HG03354 (cell line): ENCODE measurements around the gene ERI3.

Experiments used
- ATAC-seq: cut with Tn5 transposase; IDR thresholded peaks from one replicate; pipeline ENCODE4 v1.9.1; 2021; ENCODE audit warnings: mild to moderate bottlenecking; ENCODE audit not compliant: unreplicated experiment, poor library complexity, severe bottlenecking

The ERI3 gene

GRCh38 chr1:44266400-44267344 is 88.4 kb downstream of the ERI3 start:
- ATAC-seq: no peak

DNA sequence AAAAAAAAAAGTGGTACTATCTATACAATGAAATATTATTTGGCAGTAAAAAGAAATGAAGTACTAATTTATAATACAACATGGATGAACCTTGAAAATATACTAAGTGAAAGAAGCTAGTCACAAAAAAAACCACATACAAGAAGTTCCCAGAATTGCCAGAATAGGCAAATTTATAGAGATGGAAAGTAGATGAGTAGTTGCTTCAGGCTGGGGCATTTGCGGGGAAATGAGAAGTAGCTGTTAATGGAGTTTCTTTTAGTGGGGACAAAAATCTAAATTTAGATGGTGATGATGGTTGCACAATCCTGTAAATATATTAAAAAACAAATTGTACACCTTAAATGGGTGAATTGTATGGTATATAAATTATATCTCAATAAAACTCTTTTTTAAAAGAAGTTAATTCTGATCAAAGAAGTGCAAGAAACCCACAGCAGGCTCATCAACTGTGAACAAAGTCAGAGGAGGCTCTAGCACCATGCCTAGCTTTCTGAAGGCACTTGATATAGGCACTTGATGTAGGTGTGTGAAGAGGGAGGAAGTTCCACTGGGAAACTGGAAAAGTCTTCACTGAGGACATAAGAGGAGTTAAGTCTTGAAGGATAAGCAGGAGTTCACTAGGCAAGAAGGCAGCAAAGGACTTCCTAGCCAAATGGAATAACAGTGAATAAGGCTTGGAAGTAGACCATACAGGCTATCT is 89.2 kb downstream of the ERI3 start:
- no peak for ATAC-seq

DNA sequence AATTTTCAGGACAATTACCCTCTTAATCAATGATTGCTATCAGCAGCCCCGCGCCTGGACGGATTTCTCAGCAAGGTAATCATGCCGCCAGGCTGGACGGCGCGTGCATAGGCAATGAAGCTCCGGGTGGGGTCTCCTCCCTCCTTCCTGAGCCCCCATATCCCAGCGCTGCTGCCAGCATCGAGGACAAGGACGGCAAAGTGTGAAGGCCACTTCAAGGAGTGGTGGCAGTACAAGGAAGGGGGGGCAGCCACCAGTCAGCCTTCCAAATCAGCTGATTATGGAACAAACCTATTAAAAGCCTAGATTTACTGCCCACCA is 90.6 kb downstream of the ERI3 start:
- ATAC-seq: no peak

DNA sequence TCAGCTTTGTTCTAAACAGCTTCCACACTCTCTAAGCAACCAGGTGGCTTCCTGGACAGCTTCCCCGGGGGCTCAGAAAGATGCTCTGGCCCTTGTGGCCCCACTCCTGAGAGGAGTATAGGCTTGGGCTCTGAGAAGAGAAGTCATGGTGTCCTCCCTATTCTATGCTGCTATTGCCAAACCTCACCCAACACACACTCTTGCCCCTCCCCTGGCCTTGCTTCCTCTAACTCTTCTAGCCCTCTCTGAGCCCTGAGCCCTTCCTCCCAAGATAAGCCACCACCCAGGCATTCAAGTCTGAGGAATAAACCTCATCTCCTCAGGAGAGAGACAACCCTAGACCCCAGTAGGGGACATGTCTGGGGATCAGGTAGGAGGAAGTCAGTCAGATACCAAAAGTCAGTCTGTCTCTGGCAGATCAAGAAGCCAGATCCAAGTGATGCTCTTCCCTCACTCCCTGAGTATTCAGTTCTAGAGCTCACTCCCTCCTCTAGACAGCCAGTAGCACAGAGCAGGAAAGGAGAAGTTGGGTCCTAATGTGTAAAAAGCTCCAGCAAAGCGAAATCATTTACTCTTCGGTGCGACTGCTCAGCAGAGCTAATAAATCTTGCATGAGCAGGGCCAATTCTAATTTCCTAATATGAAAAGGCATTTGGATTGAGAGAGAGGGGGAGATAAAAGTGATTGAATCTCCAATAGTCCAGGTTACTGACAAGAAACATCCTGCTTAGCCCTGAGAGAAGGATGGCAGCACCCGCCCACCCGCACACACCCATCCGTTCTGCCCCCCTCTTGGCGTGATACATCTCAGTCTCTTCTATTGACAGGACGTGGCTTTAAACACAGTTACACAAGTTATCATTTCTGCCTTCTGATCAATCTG is 91.2 kb downstream of the ERI3 start:
- ATAC-seq: no peak

GRCh38 chr1:44262816-44263567 is 92.1 kb downstream of the ERI3 start:
- ATAC-seq: no peak

DNA sequence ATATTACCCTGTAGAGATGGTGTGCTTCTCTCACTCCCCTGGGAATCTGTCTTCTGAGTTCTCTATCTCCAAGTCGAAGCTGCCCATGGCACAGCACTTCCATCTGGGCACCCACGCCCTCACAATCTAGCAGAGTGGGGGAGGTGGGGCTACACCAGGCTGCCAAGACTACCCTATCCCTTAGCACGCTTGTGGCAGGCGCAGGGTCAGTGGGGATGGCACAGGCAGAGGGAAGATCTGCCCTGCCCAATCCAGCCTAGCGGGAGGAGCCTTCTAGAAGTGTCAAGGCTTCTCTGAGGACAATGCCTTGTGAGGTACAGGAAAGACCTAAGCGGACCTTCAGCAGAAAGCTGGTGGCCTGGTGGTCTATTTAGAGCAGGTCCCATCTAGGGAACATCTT is 92.6 kb downstream of the ERI3 start:
- ATAC-seq: no peak

DNA sequence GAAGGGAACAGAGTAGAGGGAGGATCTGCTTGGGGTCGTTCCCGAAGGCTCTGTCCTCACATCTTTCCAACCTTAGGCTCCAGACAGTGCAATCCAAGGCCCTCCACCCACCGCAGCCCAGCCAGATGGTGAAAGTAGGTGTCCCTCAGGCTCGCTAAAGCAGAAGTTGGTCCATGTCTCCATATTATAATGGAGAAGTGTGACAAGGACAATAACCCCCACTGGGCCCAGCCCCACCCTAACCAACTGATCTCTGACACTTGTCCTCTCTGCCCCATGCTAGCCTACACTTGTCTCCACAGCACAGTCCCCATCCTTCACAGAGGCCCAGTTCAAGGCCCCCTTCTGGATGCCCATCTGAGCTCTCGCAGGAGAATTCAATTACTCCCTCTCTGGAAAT is 93.1 kb downstream of the ERI3 start:
- ATAC-seq: no peak

- ATAC-seq: no peak
Measured at GRCh38 chr1:44261171-44261817, 93.8 kb downstream of the ERI3 start.

- no peak for ATAC-seq
Measured at GRCh38 chr1:44260792-44261170, 94.3 kb downstream of the ERI3 start.

GRCh38 chr1:44259090-44259489 is 96.0 kb downstream of the ERI3 start:
- no peak for ATAC-seq

DNA sequence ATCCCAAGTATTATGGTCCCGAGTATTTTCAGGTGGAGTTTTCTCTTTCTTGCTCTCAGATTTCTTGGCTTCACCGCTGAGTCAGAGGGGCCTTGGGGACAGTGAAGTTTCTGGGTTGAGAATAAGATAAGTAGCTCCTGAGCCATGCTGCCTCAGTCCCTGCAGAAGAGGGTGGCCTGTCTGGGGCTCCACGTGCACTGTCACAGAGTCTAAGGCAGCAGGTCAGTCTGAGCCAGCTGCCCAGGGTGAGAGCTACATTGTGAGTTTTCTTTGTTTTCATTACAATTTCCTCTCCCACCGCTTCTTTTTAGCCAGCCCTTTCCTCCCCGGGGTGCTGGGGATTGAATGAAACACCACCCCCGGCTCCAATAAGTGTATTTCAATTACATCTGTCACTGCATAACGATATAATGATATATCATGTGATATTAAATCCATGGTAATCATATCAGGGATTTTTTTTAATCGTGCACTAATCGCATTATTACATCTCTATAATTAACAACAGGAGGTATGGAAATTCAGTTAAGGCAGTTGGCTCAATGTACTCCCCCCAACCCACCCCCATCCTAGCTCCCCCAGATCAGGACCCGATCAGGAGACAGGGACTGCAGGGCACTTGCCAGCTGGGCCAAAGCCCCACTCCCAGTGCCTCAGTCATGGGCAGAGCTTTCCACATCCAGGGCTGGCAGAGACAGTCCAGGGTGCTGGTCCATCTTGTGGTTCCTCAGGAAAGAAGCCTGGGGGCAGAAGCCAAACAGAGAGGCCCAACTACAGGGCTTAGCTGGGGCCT is 98.1 kb downstream of the ERI3 start:
- ATAC-seq: no peak

DNA sequence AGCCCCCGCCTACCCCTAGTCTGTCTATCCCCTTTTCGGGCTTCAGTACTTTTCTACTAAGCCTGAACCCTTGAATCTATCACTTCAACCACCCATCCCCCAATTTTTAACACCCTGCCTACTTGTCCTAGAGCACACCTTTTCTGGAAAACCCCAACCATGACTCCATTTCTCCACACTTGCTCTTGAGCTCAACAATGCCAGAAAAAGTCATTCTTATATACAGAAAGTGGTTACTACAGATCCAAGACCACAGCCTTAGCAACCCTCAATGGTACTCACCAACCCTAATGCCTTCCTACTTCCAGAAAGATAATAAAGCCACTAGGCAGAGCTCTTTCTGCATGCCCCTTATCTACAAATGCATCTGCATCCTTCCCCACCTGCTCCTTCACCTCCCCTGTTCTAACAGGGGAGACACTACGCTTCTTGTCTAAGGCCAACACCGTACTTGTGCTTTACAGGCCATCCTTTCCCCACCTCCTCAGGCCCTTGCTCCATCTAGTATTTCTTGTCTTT is 100.6 kb downstream of the ERI3 start:
- no peak for ATAC-seq

DNA sequence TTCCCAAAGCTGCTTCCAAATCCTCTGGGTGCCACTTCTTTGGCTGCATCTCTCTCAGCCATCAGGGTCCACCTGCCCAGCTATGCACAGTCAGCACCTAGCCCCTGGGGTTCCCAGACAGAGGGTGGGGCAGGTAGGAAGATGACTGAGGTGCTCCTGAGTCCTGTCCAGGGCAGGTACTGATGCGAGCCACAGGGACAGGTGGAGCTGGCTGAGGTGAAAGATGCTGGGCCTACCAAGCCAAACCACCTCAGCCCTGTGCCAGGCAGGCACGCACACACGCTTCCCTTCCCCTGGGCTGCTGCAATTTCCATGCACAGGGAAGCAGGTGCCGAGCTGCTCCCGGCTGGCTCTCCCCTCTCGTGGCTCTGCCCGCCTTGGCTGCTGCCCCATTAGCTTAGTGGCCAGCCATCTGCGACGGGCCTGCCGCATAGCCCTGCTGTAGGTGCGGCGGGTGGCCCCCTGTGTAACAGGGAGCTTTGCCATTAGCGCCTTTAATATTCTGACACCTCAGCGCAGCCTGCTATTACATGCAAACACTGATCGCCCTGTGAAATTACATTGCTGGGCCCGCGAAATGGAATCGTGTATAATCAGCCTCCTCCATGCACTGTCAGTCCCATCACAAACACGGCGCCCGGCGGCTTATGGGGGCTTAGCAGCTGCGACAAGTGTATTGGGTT is 102.9 kb downstream of the ERI3 start:
- no peak for ATAC-seq

GRCh38 chr1:44251486-44251885 is 103.6 kb downstream of the ERI3 start:
- no peak for ATAC-seq

- ATAC-seq: no peak
Measured at GRCh38 chr1:44250068-44250781, 104.8 kb downstream of the ERI3 start.

DNA sequence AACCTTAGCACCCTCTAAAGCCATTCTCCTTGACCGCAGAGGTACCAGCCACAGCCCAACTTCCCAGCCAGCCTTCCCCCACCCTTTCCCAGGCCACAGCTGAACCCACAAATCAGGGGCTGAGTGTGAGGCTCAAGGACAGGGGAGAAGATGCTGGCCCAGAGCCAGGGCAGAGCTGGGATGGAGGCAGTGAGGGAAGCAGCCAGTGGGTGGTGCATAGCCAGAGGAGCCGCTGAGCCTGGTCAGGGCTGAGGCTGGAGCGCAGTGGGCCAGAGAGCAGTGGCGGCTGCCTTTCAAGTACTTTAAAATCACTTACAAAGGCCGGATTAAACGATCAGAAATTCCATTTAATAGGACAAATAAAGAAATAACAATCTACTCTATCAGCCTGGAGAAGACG is 105.5 kb downstream of the ERI3 start:
- ATAC-seq: no peak

DNA sequence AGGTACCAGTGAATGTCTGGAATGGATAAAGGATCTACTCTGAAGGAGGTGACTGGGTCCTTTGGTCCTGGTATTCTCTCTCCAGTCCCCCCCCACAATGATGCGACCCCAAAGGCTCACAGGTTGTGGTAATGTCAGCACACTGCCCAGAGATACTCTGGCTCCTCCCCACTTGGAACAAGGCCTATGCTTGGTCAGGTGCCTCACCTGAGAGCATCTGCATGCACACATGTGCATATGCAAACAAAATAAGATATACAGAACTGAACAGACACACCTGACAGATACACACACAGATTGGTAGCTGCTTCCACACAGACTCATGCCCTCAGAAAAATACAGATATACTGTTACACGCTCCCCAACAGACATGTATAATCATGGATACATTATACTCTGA is 108.3 kb downstream of the ERI3 start:
- ATAC-seq: no peak
